Ovary (tissue), 9 donors: ENCODE measurements around the gene RAET1G. TPM values are rescaled to one million over a fixed set of nuclear protein-coding genes. Genes with fewer than 3 reads are reported as not detected.
"Not testable (repeated sequence)": the region's sequence is repeated elsewhere in the genome, so short reads cannot be mapped to it uniquely, and the experiment has no call there.

Experiments
- DNase-seq, 5 donors: peaks; one replicate each; pipeline ENCODE4 v3.0.0-alpha.2; 2019 to 2020
- H3K27ac ChIP-seq, 2 donors: fragments of 200-600 bp; one replicate each; pipeline versions ENCODE4 v1.5.1 to v1.8.0; 2019 to 2022
- H3K27me3 ChIP-seq: fragments of 200-600 bp; one replicate; pipeline ENCODE4 v1.8.0; 2022
- H3K36me3 ChIP-seq: fragments of 200-600 bp; sonication (generic); one replicate; pipeline ENCODE4 v1.5.1; 2019
- H3K4me1 ChIP-seq: one replicate; pipeline ENCODE4 v1.8.1; 2013; ENCODE audit warnings: mild to moderate bottlenecking, moderate library complexity; ENCODE audit not compliant: insufficient read depth
- H3K4me3 ChIP-seq: fragments of 200-600 bp; sonication (generic); one replicate; pipeline ENCODE4 v1.5.1; 2017
- H3K9me3 ChIP-seq, 2 donors: fragments of 200-600 bp in 1 of 2; sonication (generic) in 1 of 2; one replicate each; pipeline versions ENCODE4 v1.5.1 to v1.8.1; 2013 to 2019; ENCODE audit warnings: mild to moderate bottlenecking in 1 of 2, moderate library complexity in 1 of 2
- CTCF ChIP-seq, 3 donors: fragments of 450-650 bp in 2 of 3; fragments of 200-600 bp in 1 of 3; IDR thresholded peaks; one replicate each; pipeline versions ENCODE4 v1.5.1 to v1.8.0; 2016 to 2022; ENCODE audit warnings: antibody characterized with exemption in 3 of 3, mild to moderate bottlenecking in 1 of 3
- EP300 ChIP-seq: sonication (generic); formaldehyde crosslinking; IDR thresholded peaks from one replicate; pipeline ENCODE4 v1.6.1; 2017; ENCODE audit warnings: antibody characterized with exemption
- POLR2A ChIP-seq: fragments of 450-650 bp; IDR thresholded peaks from one replicate; pipeline ENCODE4 v1.6.1; 2017; ENCODE audit warnings: antibody characterized with exemption, mild to moderate bottlenecking, moderate library complexity
- WGBS, 3 donors: extraction: QIAGEN DNeasy Blood & Tissue Kit in 1 of 3; methylation state at CpG; one replicate each; pipeline versions ENCODE4 v1.1.5 to v1.1.7; 2013 to 2017; 5-methylcytosine and 5-hydroxymethylcytosine counted together
- intact Hi-C, 4 donors: fragments of 100-400 bp; cut with DNase I; formaldehyde crosslinking; loops; one replicate each; pipeline versions ENCODE4 v1.11.0 to v1.15.1; 2022 to 2023
- polyA plus RNA-seq, 2 donors: library from polyadenylated mRNA; stranded (reverse); fragments of 200-250 nt in 1 of 2; fragments of 350-450 nt in 1 of 2; fragmentation: Illumina TruSeq in 1 of 2; extraction: RNeasy Lipid Tissue Mini Kit (QIAGEN cat#74804) in 1 of 2; gene quantifications; one replicate each; pipeline ENCODE4 v1.2.3, GENCODE V29; 2013 to 2014
- total RNA-seq, 7 donors: library from RNA; depleted of rRNA in 2 of 7; stranded (reverse); fragments of >200 nt in 2 of 7; fragmentation: NEBNext Ultra II Directional in 3 of 7; extraction: Animal tissue kit (Norgen Biotek cat#: 25700) in 3 of 7; gene quantifications; one replicate each; pipeline versions ENCODE4 v1.1.0 to v1.2.4, GENCODE V29; 2016 to 2023
- donor health status: DM: no; HTN: no; CAD: no; lungs with moderate emphysema.
- donor health status: DM: no; HTN: no; CAD: no.
- donor health status: Bipolar disorder and iron deficiency.
- donor health status: DM: yes; HTN: yes; CAD: no.
- donor health status: DM: no; HTN: no; CAD: no.
- donor health status: DM: yes; HTN: yes; CAD: no.

Gene RAET1G
- total and polyA plus RNA-seq, 9 donors = 0.42 to 1.5 (median 0.77) TPM; not detected in 1

DNA sequence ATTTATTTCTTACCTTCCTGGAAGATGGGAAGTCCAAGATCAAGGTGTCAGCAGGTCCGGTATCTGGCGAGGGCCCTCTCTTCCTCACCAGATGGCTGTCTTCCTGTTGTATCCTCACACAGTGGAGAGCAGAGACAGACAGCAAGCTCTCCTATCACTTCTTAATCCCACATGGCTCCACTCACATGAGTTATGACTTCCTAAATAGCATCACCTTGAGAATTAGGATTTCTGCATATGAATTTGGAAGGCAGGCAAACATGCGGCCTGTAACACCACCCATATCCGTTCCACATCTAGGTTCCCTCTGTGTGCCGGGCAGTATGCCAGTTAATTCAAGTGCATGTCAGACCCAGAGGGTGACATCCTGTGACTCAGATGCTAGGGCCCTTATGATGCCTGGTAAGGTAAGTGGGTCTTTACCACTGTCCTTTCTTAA lies 27.1 kb downstream of the RAET1G start:
- WGBS, 3 donors = 73 to 88% (median 82%) methylated on average over 5 of the region's 5 CpGs

GRCh38 chr6:149895048-149895590 lies 27.8 kb downstream of the RAET1G start:
- intact Hi-C loops = no loop called here
- 26 to 36% (median 34%) methylated on average over 7 of the region's 7 CpGs for WGBS, 3 donors

More for the DNA sequence above, 27.1 kb downstream of the RAET1G start:
- Histone ChIP-seq H3K36me3 (no peaks in the 10 kb centered on the region), H3K9me3 (no peaks in the 10 kb centered on the region), H3K4me1 (peaks cover 20% of the 10 kb centered on the region), H3K27me3 (no peaks in the 10 kb centered on the region), H3K4me3 (no peak overlapping the region), H3K27ac (no peak overlapping the region)
- intact Hi-C loops = no loop called here
- TF ChIP-seq POLR2A = no peak
- TF ChIP-seq EP300 = no peak
- no peak for TF ChIP-seq CTCF (IDR thresholded peaks at IDR 0.05)
- peak in 3 of 5 donors; percentile 31 to 51 (median 35) for DNase-seq

GRCh38 chr6:149891864-149892263 lies 31.1 kb downstream of the RAET1G start:
- H3K27me3 ChIP-seq, DNase-seq, H3K36me3 ChIP-seq, H3K4me3 ChIP-seq, intact Hi-C loops, H3K9me3 ChIP-seq, H3K27ac ChIP-seq: not testable (repeated sequence)
- peaks cover 18% of the 10 kb centered on the region for H3K4me1 ChIP-seq
- 78 to 81% (median 78%) methylated on average over 6 of the region's 6 CpGs for WGBS, 3 donors

More at GRCh38 chr6:149895048-149895590, 27.8 kb downstream of the RAET1G start:
- peaks cover 20% of the 10 kb centered on the region for H3K4me1 ChIP-seq
- H3K36me3 ChIP-seq = no peaks in the 10 kb centered on the region
- TF ChIP-seq POLR2A (no peak), CTCF (IDR thresholded peaks at IDR 0.05) (no peak), EP300 (no peak)
- no peak overlapping the region for H3K4me3 ChIP-seq
- no peaks in the 10 kb centered on the region for H3K9me3 ChIP-seq
- no peaks in the 10 kb centered on the region for H3K27me3 ChIP-seq
- H3K27ac ChIP-seq = peak overlapping the region in 1 of 2 donors; percentile 68
- DNase-seq = peak; percentile 51 to 74 (median 67)

GRCh38 chr6:149891259-149891658 lies 31.7 kb downstream of the RAET1G start:
- no peaks in the 10 kb centered on the region for H3K9me3 ChIP-seq
- no peak overlapping the region for H3K27ac ChIP-seq
- H3K36me3 ChIP-seq = no peaks in the 10 kb centered on the region
- intact Hi-C loops = no loop called here
- H3K4me3 ChIP-seq = no peak overlapping the region
- H3K4me1 ChIP-seq = peaks cover 12% of the 10 kb centered on the region
- DNase-seq = no peak
- WGBS, 3 donors = 80 to 93% (median 88%) methylated on average over 3 of the region's 3 CpGs
- no peaks in the 10 kb centered on the region for H3K27me3 ChIP-seq
- no peak for TF ChIP-seq CTCF (IDR thresholded peaks at IDR 0.05)
- TF ChIP-seq POLR2A = no peak
- TF ChIP-seq EP300 = no peak

GRCh38 chr6:149890629-149891045 lies 32.3 kb downstream of the RAET1G start:
- H3K27me3 ChIP-seq = no peaks in the 10 kb centered on the region
- no peaks in the 10 kb centered on the region for H3K36me3 ChIP-seq
- intact Hi-C loops = no loop called here
- TF ChIP-seq POLR2A (no peak), EP300 (no peak), CTCF (IDR thresholded peaks at IDR 0.05) (no peak)
- H3K4me1 ChIP-seq = peaks cover 7% of the 10 kb centered on the region
- no peaks in the 10 kb centered on the region for H3K9me3 ChIP-seq
- no peak for DNase-seq
- no peak overlapping the region for H3K4me3 ChIP-seq
- no peak overlapping the region for H3K27ac ChIP-seq
- 58 to 70% (median 69%) methylated on average over 6 of the region's 6 CpGs for WGBS, 3 donors
